GM12874 (cell line): ENCODE results near the gene FSD1.

Source experiments
- TF ChIP-seq, protein P1 (sequence below): IDR thresholded peaks from 2 replicates; pipeline ENCODE4 v1.5.1; 2011; ENCODE audit warnings: low read depth, mild to moderate bottlenecking, control low read depth, low read length, moderate library complexity; ENCODE audit not compliant: insufficient read depth

Gene FSD1

DNA sequence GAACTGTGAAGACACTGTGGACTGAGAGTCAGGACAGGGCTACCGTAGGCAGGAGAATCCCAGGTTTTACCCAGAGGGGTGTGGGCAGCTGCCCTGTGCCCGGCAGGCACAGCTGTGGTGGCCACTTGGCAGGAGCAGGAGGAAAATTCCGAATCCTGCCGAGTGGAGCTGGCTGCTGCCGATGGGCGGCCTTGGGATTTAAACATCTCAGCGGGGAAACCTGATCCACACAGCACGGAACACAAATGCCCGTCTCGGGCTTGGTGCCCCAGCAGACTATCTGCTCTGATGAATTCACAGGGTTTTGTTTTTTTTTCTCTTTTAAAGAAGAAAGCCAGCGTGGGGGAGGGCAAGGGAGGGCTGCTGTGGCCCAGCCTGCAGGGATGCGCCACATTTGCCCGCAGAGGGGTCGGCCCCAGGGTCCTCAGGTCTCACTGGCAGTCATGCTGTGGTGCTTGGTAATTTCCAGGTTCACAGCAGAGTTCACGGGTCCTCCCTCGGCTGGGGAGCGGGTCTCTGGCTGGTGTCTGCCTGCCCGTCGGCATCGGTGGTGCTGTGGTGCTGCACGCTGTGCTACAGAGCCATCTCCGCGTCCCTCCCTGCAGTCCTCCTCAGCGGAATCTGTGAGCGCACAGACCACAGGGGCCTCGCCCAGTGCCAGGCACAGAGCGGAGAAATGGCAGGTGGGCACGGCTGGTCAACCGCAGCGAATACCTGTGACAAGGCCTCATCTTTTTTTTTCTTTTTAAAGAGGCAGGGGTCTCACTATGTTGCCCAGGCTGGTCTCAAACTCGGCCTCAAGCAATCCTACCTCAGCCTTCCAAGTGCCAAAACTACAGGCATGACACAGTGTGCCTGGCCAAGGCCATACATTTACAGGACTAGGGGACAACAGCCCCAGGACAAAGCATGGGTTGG lies 67.1 kb downstream of the FSD1 start:
- TF ChIP-seq, protein P1, sequence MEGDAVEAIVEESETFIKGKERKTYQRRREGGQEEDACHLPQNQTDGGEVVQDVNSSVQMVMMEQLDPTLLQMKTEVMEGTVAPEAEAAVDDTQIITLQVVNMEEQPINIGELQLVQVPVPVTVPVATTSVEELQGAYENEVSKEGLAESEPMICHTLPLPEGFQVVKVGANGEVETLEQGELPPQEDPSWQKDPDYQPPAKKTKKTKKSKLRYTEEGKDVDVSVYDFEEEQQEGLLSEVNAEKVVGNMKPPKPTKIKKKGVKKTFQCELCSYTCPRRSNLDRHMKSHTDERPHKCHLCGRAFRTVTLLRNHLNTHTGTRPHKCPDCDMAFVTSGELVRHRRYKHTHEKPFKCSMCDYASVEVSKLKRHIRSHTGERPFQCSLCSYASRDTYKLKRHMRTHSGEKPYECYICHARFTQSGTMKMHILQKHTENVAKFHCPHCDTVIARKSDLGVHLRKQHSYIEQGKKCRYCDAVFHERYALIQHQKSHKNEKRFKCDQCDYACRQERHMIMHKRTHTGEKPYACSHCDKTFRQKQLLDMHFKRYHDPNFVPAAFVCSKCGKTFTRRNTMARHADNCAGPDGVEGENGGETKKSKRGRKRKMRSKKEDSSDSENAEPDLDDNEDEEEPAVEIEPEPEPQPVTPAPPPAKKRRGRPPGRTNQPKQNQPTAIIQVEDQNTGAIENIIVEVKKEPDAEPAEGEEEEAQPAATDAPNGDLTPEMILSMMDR: no peak

DNA sequence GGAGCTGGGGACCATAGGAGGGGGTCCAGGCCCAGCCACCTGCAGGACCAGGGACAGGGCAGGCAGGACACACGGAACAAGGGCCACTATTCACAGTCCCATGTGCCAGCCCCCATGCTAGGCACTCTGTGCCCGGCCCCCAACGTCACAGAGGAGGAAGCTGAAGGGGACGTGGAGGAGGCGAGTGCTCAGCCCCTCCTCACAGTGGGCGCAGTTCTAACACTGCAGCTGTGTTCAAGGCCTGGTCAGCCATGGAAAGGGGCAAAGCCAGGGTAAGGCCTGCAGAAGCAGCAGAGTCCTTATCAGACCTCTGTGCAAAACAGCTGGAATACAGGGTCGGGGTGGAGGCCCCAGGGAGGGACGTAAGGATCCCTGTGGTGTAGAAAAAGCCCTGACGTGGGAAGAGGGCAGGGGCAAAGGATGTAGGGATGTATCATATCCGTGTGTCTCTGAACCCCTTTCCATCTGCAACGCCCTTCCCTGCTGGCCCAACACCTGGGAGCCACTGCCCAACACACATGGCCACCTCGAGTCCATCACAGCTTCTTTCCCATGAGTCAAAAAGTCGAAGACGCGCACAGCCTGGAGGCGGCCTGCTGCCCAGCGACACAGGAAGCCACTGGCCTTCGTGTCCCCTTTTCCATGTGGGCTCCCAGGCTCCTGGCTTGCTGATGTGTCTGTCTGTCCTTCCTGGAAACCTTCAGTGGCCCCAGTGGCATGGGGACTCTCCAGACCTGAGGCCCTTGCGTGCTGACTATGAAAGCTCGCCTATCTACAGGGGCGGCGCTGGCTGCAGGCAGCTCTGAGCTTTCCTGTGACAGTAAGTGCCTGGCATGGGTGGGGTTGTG lies 68.0 kb downstream of the FSD1 start:
- TF ChIP-seq, protein P1: no peak

DNA sequence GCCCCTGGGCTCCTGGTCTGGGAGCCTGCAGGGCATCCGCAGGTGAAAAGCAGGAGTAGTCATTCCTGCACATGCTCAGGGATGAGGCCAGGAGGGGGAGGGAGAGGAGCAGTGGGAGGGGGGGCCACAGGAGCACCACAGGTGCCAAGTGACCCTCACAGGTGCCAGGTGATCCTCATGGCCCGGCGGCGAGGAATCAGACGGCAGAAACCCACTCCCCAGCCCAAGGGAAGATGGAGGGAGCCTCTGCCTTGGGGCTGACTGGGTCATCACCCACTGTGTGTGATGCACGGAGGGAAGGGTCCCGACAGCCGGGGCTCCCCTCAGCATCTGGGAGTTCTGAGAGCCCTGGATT lies 68.6 kb downstream of the FSD1 start:
- TF ChIP-seq, protein P1: no peak
